ENCODE measurements around the gene EPHA8.

The EPHA8 gene

DNA sequence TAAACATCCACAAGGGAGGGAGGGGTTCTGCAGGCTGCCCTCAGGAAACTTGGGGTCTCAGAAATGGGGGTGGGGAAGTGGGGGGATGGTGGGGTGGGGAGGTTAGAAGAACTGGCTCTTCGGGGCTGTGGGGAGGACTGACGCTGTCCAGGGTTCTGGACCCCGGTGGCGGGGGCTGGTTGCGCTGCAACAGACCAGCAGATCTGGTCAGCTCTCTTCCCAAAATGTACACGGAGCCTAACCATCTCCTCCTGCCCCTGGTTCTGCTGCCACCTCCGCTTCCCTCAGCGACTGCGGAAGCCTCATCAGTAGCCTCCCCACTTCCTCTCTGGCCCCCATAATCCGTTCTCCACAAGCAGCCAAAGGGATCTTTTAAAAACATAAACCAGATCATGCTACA lies 43.9 kb downstream of the EPHA8 start:
- no peak overlapping the region for H3K4me3 ChIP-seq (ENCODE audit: low read length)
- DNase-seq (ENCODE audit: low read depth, low spot score) = no peak

DNA sequence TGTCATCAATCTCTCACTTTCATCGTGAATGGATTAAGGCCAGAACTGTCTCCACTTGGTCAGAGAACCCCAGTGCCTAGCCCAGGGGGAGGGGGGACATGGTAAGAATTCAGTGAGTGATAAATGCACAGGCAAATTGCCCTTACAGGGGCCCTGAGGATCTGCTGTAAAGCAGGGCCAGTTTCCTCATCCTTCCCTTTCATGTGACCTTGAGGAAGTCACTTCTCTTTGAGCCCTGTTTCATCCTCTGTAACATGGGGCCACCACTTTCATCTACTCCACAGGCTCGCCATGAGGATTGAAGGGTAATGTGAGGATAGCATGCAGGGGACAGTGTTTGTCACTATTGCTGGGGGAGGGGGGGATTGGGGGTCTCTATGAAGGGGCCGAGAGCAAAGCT lies 45.1 kb downstream of the EPHA8 start:
- H3K4me3 ChIP-seq (ENCODE audit: low read length) = no peak overlapping the region
- DNase-seq (ENCODE audit: low read depth, low spot score) = no peak

DNA sequence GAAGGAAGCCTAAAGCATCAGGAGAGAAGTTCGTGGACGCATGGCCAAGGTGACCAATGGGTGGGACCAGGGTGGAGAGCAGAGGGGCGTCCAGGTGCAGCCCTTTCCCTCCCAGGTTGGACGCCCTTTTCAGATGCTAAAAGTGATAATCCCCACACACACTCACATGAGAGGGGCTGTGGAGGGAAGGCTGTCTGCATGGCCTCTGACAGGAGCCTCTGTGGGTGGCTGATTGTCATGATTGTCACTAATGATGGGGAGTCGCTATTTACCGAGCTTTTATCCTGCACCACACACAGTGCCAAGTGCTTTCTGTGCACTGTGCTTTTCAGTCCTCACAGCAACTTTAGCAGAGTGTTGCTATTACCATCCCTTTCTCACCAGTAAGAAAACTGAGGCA lies 46.0 kb downstream of the EPHA8 start:
- no peak for DNase-seq (ENCODE audit: low read depth, low spot score)

DNA sequence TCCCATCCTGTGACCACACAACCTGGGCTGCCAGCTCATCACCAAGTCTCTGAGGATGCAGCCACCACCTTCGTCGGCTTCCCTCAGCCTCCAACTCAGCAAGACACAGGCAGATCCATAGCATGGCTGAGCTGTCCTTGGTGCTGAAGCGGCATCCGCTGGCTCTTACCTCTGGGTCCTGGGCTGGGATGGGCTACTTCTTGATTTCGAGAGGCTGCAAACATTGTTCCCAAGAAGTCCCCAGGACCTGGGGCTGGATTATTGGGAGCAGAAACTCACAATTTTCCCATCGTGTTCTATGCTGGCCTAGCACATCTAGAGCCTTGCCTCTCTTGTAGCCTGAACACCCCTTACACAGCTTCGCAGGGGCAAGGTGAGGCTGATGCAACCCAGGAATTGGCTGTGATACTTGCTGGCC lies 48.2 kb downstream of the EPHA8 start:
- peak; percentile 58 for DNase-seq (ENCODE audit: low read depth, low spot score)
- no peak overlapping the region for H3K4me3 ChIP-seq (ENCODE audit: low read length)

More for the DNA sequence above, 46.0 kb downstream of the EPHA8 start:
- no peak overlapping the region for H3K4me3 ChIP-seq (ENCODE audit: low read length)

DNA sequence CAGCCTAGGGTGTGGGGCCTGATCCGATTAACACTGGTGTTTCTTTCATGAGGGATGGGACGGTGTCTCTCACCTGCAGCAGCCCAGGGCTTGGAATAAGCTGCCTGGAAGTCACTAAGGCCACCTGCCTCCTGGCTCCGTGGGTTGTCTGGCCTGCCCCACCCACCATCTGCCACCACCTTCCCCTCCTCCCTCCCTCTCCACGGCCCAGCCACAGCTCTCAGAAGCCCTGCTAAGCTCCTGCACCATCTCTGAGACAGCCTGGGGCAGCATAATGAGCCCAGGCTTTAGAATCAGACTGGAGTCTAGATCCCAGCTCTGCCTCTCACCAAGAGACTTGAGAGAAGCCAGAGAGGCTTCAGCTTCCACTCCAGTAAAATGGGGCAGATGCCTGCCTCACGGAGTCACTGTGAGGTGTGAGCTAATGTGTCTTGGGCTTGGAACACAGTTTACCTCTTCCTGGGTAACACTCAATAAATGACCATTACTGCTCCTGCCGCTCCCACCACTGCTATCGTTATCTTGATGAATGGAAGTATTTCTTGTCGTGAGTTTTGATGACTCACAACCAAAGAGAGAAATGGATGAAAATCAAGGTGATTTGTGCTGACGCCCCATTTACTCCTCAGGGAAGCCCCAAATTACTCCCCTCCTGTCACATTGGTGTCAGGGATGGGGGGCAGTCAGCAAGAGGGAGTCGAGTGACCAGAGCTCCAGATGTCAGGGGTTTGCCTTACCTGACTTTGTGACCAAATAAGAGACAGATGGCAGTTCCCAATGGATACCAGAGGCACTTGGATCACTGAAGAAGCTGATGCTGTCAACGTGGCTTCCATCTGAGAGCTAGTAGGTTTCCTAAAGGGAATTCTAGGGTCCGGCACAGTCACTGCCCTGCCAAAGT lies 49.6 kb downstream of the EPHA8 start:
- H3K4me3 ChIP-seq (ENCODE audit: low read length) = no peak overlapping the region
- DNase-seq (ENCODE audit: low read depth, low spot score) = no peak

DNA sequence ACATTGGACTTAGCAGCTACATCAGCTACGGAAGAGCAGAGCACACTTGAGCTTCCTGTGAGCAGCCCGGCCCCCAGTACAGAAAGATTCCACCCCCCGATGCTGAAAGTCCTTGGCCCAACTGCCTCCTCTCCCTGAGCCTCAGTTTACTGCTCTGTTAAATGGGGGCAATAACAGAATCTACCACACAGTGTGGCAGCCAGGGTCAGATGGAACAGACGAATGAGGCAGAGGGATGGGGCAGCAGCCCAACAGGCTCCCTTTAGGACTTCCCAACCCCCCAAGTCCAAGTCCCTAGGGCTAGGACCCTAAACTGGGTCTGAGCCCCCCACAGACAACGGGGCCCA lies 50.3 kb downstream of the EPHA8 start:
- H3K4me3 ChIP-seq (ENCODE audit: low read length) = no peak overlapping the region

DNA sequence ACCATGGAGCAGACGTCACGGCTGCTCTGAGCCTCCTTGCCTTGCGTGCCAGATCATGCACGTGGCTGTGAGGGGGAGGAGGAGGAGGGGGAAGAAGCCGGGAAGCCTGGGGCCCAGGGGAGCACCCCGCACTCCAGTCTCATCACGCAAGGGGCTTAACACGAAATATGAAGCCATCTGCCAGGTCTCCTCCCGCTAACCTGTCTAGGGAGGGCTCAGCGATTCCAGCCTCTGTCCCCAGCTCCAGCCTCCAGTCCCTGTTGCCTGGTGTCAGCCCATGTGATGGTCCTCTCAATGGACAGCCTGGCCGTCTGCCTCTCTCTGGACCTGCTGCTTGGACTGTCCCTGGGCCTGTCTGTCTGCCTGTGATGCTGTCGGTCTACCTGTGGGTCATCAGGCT lies 50.7 kb downstream of the EPHA8 start:
- H3K4me3 ChIP-seq (ENCODE audit: low read length) = no peak overlapping the region
- DNase-seq (ENCODE audit: low read depth, low spot score) = no peak

More for the DNA sequence above, 50.3 kb downstream of the EPHA8 start:
- DNase-seq (ENCODE audit: low read depth, low spot score) = no peak

DNA sequence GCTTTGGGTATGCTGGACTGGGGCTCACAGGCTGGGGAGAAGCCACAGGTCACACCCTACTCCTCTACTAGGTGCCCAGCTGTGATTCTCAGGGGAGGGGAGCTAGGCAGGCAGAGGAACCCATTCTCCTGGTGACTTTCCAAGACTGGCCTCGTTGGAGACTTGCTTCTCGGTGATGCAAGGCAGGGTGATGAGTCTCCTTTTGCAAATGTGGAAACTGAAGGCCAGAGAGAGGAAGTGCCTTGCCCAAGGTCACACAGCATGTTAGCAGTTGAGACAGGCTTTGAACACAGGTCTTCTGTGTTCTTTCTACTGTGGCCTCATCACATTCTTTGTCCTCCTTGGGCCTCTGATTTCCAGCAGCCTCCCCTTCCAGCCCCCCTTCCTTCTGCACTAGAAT lies 52.6 kb downstream of the EPHA8 start:
- DNase-seq (ENCODE audit: low read depth, low spot score) = no peak
- H3K4me3 ChIP-seq (ENCODE audit: low read length) = no peak overlapping the region

DNA sequence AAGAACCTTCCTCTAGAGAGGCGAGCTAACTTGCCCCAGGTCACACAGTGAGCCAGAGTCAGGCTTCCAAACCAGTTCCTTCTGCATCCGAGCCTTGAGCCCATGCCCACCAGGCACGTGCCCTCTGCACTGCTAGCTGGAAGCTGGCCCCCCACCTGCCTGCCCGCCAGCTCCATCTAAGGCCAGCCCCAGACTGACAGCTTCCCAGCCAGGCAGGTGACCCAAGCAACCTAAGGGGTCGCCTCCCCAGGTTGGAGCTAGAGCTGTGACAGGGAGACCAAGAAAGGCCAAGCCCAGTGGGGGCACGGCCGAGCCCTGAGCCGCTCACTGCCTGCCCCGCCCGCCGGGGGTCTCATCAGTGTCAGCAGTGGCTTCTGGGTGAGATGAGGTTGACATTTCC lies 53.3 kb downstream of the EPHA8 start:
- no peak overlapping the region for H3K4me3 ChIP-seq (ENCODE audit: low read length)
- DNase-seq (ENCODE audit: low read depth, low spot score) = no peak

DNA sequence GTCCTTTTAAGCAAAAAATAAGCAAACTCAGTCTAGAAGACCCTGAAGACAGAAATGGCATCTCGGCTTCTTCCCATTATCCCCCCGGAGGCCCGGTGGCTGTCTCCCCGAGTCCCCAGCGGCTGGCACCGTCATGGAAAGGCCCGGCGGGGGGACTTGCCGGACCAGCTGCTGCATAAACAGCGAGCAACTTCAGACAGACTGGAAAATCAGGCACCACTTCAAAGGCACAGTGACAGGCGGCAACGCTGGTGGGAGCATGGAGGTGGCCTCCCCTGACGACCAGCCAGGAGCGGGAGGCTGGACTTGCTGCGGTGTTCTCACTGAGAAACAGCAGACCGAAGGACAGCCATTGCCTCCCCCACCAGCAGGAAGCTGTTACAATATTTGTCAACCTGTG lies 54.8 kb downstream of the EPHA8 start:
- DNase-seq (ENCODE audit: low read depth, low spot score) = no peak

DNA sequence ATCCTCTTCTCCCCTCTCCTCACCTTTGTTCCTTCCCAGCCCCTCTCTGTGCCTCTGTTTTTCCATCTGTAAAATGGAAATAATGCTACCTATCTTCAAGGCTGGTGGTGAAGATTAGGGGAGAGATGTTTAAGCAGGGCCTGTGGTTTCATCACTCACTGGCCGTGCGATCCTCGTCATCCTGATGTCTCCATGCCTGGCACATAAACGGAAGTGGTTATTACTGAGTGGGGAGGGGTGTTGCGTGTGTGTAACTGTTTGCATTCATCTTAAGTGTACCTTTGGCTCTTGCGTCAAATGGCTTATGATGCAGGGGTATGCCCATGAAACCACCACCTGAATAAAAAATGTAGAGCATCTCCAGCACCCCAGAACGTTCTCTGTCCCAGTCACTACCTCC lies 56.0 kb downstream of the EPHA8 start:
- DNase-seq (ENCODE audit: low read depth, low spot score) = peak; percentile 62
- H3K4me3 ChIP-seq (ENCODE audit: low read length) = no peak overlapping the region

More for the DNA sequence above, 54.8 kb downstream of the EPHA8 start:
- no peak overlapping the region for H3K4me3 ChIP-seq (ENCODE audit: low read length)

DNA sequence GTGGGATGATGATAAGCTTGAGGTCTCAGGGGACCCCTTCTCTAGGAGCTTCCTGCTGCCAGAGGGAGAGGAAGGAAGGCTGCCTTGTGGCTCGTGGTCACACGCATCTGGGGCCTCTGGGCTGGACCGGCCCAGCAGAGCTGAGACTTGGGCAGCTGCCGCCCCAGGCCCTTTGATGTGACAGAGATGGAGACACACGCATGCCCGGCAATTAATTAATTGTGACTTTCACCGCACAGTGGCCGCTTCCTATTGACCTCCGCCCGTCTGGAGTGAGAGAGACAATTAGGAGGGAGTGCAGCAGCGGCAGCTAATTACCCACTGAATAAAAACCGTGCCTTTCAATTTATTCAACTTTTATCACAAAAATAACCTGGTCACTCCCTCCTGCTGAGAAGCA lies 56.5 kb downstream of the EPHA8 start:
- no peak overlapping the region for H3K4me3 ChIP-seq (ENCODE audit: low read length)
- no peak for DNase-seq (ENCODE audit: low read depth, low spot score)

DNA sequence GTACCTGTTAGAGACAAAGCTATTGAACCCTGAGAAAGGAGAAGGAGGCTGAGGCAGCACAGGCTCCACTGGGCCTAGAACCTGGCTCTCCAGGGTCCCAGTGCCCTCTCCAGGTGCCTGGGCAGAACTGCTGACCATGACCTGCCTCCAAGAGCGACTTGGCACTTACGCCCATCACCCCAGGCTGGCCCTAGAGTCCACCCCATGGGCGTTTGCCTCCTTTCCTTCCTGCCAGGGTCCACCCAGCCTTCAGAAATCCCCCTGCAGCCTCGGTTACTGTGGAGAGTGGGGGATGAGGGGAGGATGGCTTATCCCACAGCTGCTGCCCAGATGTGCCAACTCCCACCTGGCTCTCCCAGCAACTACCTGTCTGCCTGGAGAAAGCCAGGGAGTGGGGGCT lies 58.5 kb downstream of the EPHA8 start:
- no peak overlapping the region for H3K4me3 ChIP-seq (ENCODE audit: low read length)

DNA sequence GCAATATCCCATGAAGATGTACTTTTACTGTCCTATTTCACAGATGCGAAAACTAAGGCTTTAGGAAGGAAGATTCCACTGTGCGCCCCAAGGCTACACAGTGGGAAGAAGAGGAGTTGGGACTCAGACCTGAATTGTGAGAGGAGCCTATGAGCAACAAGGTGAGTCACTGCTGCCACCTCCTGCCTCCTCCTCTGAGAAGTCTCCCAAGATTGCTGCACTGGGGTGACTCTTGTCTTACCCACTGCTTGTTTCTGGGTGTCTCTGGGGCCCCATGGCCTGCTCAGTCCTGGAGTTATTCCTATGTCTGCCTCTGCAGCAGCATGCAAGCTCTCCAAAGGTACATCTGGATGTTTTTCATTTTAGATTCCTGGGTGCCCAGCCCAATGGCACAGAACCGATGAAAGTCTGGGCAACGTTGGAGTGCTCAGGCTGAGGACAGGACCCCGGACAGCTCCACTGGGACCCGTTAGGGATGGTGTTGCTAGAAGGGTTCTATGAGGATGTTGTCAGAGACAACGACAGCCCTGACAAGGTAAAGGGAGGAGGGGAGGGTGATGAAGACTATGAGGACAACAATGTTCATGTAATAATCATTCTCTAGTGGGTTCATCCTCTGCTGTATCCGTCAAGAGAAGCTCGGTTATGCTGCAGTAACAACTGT lies 62.1 kb downstream of the EPHA8 start:
- no peak overlapping the region for H3K4me3 ChIP-seq (ENCODE audit: low read length)
- no peak for DNase-seq (ENCODE audit: low read depth, low spot score)

More for the DNA sequence above, 58.5 kb downstream of the EPHA8 start:
- DNase-seq (ENCODE audit: low read depth, low spot score) = no peak

DNA sequence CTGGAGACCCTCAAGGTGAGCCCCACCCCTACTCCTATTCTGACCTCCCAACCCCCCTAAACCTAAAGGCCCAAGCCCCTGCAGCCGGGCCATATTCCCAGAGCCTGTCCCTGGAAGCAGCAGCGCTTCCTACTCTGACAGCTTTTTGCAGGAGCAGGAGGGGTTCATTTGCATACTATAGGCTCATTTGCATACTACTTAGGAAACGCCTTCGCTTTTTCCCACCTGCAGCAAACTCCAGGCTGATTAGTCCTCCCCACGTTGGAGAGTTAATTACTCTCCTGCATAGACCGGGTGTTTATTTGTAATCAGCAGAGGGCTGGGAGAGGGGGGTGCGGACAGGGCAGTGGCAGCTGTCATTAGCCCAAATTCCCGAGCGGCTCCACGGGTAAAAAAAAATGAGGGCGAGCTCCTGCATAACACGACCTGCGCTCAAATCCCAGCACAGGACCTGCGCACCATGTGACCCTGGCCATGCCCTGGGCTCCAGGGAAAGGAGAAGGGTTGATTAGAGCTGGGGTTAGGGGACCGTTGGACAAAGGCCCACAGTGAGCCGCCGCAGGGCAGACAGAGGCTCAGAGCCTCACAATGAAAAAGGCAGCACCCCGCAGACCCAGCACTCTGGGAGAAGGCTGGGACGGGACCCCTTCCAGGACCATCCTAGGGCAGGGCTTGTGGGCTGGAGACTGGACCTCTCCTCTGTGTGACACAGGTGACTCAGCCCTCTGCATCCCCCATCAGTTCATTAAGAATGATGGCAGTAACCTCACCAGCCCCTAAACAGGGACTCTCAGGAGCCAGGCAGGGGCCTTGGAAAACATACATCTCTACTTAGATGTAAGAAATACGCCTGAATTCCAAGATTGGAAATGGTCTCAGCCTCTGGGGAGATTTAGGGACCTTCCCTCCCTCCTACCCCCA lies 63.2 kb downstream of the EPHA8 start:
- DNase-seq (ENCODE audit: low read depth, low spot score) = no peak
- no peak overlapping the region for H3K4me3 ChIP-seq (ENCODE audit: low read length)

DNA sequence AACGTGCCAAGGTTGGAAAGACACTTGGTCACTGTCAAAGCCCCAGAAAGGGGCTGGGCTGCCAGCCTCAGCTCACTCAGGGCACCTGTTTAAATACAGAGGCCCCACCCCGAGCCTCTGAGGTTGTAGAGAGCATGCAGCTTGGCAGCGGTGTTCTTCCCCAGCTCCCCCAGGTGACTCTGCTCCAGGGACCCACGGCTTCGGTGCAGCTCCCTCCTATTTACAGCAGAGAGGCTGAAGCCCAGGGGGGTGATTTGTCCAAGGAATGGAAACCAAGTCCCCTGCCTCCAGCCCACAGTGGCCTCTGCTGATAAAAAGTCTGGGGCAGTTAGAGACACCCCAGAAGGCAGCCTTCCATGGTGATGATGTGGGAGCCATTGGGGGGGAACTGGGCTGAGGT lies 64.0 kb downstream of the EPHA8 start:
- DNase-seq (ENCODE audit: low read depth, low spot score) = no peak

DNA sequence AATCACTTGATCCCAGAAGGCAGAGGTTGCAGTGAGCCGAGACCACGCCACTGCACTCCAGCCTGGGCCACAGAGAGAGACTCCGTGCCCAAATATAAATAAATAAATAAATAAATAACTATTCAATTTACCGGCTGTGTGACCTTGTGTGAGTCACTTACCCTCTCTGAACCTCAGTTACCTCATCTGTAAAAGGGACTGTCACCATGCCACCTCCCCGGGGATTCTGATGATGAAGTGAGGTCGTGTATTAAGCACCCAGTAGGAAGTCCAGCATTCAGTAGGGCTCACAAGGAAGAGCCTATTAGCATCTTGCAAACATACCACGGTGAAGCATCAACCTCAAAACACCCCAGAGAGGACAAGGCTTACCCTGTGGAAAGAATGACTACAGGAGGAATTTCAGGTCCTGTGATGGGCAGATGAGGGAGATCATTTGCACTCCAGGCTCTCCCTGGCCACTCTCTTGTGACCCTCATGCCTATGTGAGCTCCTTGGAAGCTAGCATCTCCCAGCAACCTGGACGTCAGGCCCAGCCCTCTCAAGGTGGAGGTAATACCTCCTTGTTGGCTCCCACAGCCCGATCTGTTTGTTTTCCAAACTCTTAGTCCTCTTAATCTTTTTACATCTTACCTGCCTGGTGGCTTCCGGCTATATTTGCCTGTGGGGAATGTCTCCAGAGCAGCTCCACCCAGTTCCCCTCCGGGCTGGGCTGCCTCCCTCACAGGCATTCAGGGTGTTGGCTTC lies 65.6 kb downstream of the EPHA8 start:
- no peak for DNase-seq (ENCODE audit: low read depth, low spot score)
- no peak overlapping the region for H3K4me3 ChIP-seq (ENCODE audit: low read length)

More for the DNA sequence above, 64.0 kb downstream of the EPHA8 start:
- no peak overlapping the region for H3K4me3 ChIP-seq (ENCODE audit: low read length)

DNA sequence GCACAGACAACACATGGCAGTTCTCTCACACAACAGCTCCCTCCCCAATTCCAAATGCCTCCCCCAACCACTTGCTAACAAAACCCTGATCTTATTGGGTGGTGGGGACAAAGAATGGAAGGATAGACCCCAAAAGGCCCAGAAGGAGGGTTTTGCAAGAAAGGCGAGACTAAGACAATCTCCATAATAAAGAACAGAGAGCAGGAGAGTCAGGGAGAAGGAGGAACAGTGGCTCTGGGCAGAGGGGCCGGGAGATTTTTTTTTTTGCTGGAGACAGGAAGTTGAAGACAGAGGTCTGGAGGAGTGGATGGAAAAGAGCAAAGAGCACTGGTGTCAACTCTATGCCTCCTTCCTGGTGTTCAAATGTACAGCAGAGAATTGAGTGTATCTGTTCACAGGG lies 66.6 kb downstream of the EPHA8 start:
- H3K4me3 ChIP-seq (ENCODE audit: low read length) = no peak overlapping the region
- DNase-seq (ENCODE audit: low read depth, low spot score) = no peak
